ENCODE data around the gene CHMP4A. TPM values are rescaled to one million over a fixed set of nuclear protein-coding genes. Genes with fewer than 3 reads are reported as not detected.

The CHMP4A gene
- total and polyA plus RNA-seq, 2 of the 13 experiments (the other 11 are each of a cell fraction or from before 2014, with no cell fraction given), result 83.6 to 113 TPM

DNA sequence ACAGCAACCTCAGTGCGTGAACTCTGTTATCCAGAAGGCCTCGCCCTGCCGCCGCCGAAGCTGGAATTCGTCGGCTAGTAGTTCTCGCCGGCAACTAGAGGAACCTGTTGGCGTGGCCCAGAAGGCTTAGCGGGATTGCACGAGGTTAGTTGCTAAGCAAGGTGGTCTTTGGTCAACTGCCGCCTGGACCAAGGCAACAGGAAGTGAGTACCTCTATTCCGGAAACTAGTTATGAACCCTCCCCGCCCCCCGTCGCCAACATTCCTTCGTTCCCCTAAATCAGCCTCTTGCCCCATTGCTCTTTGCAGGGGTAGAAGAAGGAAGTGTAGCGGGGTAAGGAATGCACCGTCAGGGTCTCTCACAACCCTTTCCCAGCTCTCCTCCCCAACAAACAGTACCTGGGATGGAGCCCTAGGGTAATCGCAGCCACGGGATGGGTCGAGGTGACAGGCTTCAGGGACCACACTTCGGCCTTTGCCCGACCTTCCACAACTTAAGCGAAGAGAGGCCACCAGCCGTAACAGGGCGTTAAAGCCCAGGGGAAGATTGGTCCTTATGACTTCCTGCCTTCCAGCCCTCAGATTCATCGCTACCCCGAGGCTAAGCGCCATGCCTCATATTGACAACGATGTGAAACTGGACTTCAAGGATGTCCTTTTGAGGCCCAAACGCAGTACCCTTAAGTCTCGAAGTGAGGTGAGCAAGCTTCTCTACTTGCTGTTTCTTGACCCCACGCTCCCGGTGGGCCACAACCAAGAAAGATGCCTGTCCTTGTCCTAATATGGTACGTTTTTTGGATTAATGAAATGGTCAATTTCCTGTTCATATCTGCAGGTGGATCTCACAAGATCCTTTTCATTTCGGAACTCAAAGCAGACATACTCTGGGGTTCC is 19.6 kb upstream of the CHMP4A start, which contains the start of gene GMPR2:
TSS of gene GMPR2 (plus strand) at position 285 of the 893 bp plus-strand sequence. CDS start at position 610, 325 bp downstream.
- Histone ChIP-seq H3K36me3 (replicated peaks in 1 of 2; ENCODE audit: control insufficient read depth in 1 of 2, insufficient read depth in 2 of 2, low read length in 2 of 2) (peaks cover 22 to 45% of the 10 kb centered on the region in 2 experiments), H3K4me1 (ENCODE audit: insufficient read depth, low read length) (peaks cover 44% of the 10 kb centered on the region), H2AFZ (ENCODE audit: low read length) (peak within 1 kb of the TSS; percentile 97), H3K9ac (ENCODE audit: insufficient read depth, low read depth, low read length) (peak within 1 kb of the TSS; percentile 91), H4K20me1 (ENCODE audit: insufficient read depth, low read length) (peaks cover 7% of the 10 kb centered on the region; the same call in 1 of the 2 replicates), H3K9me3 (ENCODE audit: low read length) (no peaks in the 10 kb centered on the region), H3K4me3 (replicated peaks in 1 of 3; ENCODE audit: insufficient read depth in 1 of 3, low read depth in 2 of 3, low read length in 3 of 3) (peak within 1 kb of the TSS; percentile 83 to 91 (median 85)), H3K4me2 (ENCODE audit: low read depth, low read length) (peak within 1 kb of the TSS; percentile 96), H3K79me2 (ENCODE audit: insufficient read depth, low read length) (peaks cover 57% of the 10 kb centered on the region), H3K27ac (ENCODE audit: extremely low read length, insufficient read depth, low read length) (peak within 1 kb of the TSS; percentile 84), H3K27me3 (ENCODE audit: control insufficient read depth in 1 of 2, insufficient read depth in 2 of 2, low read length in 2 of 2) (peaks cover 0 to 4% of the 10 kb centered on the region in 2 experiments; a peak in 1 of 5 replicates)
- 4% methylated on average over 35 of the region's 38 CpGs for WGBS (ENCODE audit: low lambda C conversion rate)
- FAIRE-seq, result peak; percentile 86
- CTCF ChIA-PET (ENCODE audit: low intra/inter-chr PET ratio, low total read pairs), result interaction anchor here (2.6 kb wide), 1 partner anchor 17 kb away, joined by 7 read pairs; the partner anchor contains the start of gene MDP1
- intact Hi-C loops (cut with micrococcal nuclease; ENCODE audit: unreplicated experiment) (loop anchor here (1.0 to 10.0 kb wide), 3 partner anchors 17 to 1192 kb away; partner anchors contain the start of genes IPO4 and MDP1), in situ Hi-C loops (cut with HindIII; ENCODE audit: extremely low pct_ligation_motif_present, low pct_unique_long_range_greater_than_20kb) (no loop called here)
- DNase-seq (ENCODE audit: low spot score), result no peak
- BruUV-seq (replicated peaks), result TSS peak; percentile 70
- POLR2A ChIA-PET, result interaction anchor here (0.7 to 18.0 kb wide), 8 partner anchors 9 to 931 kb away, joined by 3 to 850 read pairs (median 14); partner anchors contain the start of genes CHMP4A, CIDEB, DHRS1 and LTB4R
- peak; percentile 80 for ATAC-seq
- TF ChIP-seq, protein P1, sequence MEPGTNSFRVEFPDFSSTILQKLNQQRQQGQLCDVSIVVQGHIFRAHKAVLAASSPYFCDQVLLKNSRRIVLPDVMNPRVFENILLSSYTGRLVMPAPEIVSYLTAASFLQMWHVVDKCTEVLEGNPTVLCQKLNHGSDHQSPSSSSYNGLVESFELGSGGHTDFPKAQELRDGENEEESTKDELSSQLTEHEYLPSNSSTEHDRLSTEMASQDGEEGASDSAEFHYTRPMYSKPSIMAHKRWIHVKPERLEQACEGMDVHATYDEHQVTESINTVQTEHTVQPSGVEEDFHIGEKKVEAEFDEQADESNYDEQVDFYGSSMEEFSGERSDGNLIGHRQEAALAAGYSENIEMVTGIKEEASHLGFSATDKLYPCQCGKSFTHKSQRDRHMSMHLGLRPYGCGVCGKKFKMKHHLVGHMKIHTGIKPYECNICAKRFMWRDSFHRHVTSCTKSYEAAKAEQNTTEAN (CRISPR knock-in tag; conservative IDR thresholded peaks at IDR 0.05), result peak; percentile 92; the same call in 1 of the 2 replicates
- TF ChIP-seq, protein P2, sequence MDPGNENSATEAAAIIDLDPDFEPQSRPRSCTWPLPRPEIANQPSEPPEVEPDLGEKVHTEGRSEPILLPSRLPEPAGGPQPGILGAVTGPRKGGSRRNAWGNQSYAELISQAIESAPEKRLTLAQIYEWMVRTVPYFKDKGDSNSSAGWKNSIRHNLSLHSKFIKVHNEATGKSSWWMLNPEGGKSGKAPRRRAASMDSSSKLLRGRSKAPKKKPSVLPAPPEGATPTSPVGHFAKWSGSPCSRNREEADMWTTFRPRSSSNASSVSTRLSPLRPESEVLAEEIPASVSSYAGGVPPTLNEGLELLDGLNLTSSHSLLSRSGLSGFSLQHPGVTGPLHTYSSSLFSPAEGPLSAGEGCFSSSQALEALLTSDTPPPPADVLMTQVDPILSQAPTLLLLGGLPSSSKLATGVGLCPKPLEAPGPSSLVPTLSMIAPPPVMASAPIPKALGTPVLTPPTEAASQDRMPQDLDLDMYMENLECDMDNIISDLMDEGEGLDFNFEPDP (CRISPR knock-in tag; conservative IDR thresholded peaks at IDR 0.05), result no peak
- TF ChIP-seq, protein P3, sequence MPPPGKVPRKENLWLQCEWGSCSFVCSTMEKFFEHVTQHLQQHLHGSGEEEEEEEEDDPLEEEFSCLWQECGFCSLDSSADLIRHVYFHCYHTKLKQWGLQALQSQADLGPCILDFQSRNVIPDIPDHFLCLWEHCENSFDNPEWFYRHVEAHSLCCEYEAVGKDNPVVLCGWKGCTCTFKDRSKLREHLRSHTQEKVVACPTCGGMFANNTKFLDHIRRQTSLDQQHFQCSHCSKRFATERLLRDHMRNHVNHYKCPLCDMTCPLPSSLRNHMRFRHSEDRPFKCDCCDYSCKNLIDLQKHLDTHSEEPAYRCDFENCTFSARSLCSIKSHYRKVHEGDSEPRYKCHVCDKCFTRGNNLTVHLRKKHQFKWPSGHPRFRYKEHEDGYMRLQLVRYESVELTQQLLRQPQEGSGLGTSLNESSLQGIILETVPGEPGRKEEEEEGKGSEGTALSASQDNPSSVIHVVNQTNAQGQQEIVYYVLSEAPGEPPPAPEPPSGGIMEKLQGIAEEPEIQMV (CRISPR knock-in tag; IDR thresholded peaks at IDR 0.05; ENCODE audit: low read depth), result peak; percentile 55; the same call in 1 of the 2 replicates
- TF ChIP-seq SMAD9 (CRISPR knock-in tag; IDR thresholded peaks at IDR 0.05) (peak; percentile 13), ZNF772 (CRISPR knock-in tag; IDR thresholded peaks at IDR 0.05) (no peak; the same call in 1 of the 2 replicates), ZNF564 (CRISPR knock-in tag; IDR thresholded peaks at IDR 0.05) (0 out of 2 replicates have a peak, but pooled peaks have one; percentile 49), ZNF660 (CRISPR knock-in tag; IDR thresholded peaks at IDR 0.05; ENCODE audit: borderline replicate concordance, low read depth) (no peak; the same call in 1 of the 2 replicates), PRMT3 (CRISPR knock-in tag; IDR thresholded peaks at IDR 0.05; ENCODE audit: borderline replicate concordance, low read depth) (no peak), GTF2F1 (IDR thresholded peaks at IDR 0.05; ENCODE audit: low read length) (no peak)
- TF ChIP-seq, protein P4, sequence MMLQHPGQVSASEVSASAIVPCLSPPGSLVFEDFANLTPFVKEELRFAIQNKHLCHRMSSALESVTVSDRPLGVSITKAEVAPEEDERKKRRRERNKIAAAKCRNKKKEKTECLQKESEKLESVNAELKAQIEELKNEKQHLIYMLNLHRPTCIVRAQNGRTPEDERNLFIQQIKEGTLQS (CRISPR knock-in tag; IDR thresholded peaks at IDR 0.05), result no peak; the same call in 1 of the 2 replicates
- TF ChIP-seq, protein P5, sequence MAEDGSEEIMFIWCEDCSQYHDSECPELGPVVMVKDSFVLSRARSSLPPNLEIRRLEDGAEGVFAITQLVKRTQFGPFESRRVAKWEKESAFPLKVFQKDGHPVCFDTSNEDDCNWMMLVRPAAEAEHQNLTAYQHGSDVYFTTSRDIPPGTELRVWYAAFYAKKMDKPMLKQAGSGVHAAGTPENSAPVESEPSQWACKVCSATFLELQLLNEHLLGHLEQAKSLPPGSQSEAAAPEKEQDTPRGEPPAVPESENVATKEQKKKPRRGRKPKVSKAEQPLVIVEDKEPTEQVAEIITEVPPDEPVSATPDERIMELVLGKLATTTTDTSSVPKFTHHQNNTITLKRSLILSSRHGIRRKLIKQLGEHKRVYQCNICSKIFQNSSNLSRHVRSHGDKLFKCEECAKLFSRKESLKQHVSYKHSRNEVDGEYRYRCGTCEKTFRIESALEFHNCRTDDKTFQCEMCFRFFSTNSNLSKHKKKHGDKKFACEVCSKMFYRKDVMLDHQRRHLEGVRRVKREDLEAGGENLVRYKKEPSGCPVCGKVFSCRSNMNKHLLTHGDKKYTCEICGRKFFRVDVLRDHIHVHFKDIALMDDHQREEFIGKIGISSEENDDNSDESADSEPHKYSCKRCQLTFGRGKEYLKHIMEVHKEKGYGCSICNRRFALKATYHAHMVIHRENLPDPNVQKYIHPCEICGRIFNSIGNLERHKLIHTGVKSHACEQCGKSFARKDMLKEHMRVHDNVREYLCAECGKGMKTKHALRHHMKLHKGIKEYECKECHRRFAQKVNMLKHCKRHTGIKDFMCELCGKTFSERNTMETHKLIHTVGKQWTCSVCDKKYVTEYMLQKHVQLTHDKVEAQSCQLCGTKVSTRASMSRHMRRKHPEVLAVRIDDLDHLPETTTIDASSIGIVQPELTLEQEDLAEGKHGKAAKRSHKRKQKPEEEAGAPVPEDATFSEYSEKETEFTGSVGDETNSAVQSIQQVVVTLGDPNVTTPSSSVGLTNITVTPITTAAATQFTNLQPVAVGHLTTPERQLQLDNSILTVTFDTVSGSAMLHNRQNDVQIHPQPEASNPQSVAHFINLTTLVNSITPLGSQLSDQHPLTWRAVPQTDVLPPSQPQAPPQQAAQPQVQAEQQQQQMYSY (CRISPR knock-in tag; IDR thresholded peaks at IDR 0.05), result peak; percentile 68; the same call in 1 of the 2 replicates

All from HepG2 (cell line).